OCI-LY3 (cell line): Measurements from ENCODE around the gene GDI1.

ENCODE experiments used
- H2AFZ ChIP-seq: fragments of 200-600, 300-600 bp; shearing (Covaris generic); 2 replicates; pipeline ENCODE4 v1.6.0; 2014; ENCODE audit warnings: antibody characterized with exemption, low read depth, low read length
- H3K27ac ChIP-seq: fragments of 200-600, 300-600 bp; sonication (generic); 2 replicates; pipeline ENCODE4 v1.5.1; 2014; ENCODE audit warnings: mild to moderate bottlenecking, low read length, moderate library complexity, mixed read lengths
- H3K27me3 ChIP-seq: fragments of 200-600, 300-600 bp; sonication (generic); 2 replicates; pipeline ENCODE4 v1.6.1; 2014; ENCODE audit warnings: low read depth, low read length, mixed read lengths
- H3K36me3 ChIP-seq: fragments of 200-600, 300-600 bp; sonication (generic); replicated peaks from 2 replicates; pipeline ENCODE3; 2014; ENCODE audit warnings: low read depth, low read length, mixed read lengths
- H3K4me1 ChIP-seq: fragments of 300-600, 200-600 bp; sonication (generic); 2 replicates; pipeline ENCODE4 v1.6.1; 2014; ENCODE audit warnings: low read length, mixed read lengths
- H3K4me2 ChIP-seq: fragments of 200-600, 300-600 bp; sonication (generic); 2 replicates; pipeline ENCODE4 v1.6.1; 2014; ENCODE audit warnings: low read length, mixed read lengths
- H3K4me3 ChIP-seq: fragments of 300-600, 200-600 bp; sonication (generic); 2 replicates; pipeline ENCODE4 v1.5.1; 2014; ENCODE audit warnings: antibody characterized with exemption, mild to moderate bottlenecking, low read length, moderate library complexity
- H3K79me2 ChIP-seq: fragments of 300-600, 200-600 bp; shearing (Covaris generic); 2 replicates; pipeline ENCODE4 v1.6.1; 2014; ENCODE audit warnings: mild to moderate bottlenecking, low read length, mixed read lengths
- H3K9ac ChIP-seq: fragments of 300-600, 200-600 bp; shearing (Covaris generic); 2 replicates; pipeline ENCODE4 v1.6.0; 2014; ENCODE audit warnings: mild to moderate bottlenecking, low read length, moderate library complexity
- H3K9me3 ChIP-seq: fragments of 200-600, 300-600 bp; shearing (Covaris generic); 2 replicates; pipeline ENCODE4 v1.6.1; 2014; ENCODE audit warnings: low read length, mixed read lengths; ENCODE audit not compliant: insufficient read depth
- H4K20me1 ChIP-seq: fragments of 200-600, 300-600 bp; sonication (generic); 2 replicates; pipeline ENCODE4 v1.6.1; 2016; ENCODE audit warnings: low read length, mixed read lengths; ENCODE audit not compliant: insufficient read depth
- EZH2phosphoT487 ChIP-seq: fragments of 200-600 bp; shearing (Covaris generic); IDR thresholded peaks from 2 replicates; pipeline ENCODE4 v1.6.1; 2018; ENCODE audit warnings: antibody characterized with exemption, mixed run types, low read depth
- TF ChIP-seq, protein P1 (sequence below): fragments of 200-600, 300-600 bp; sonication (generic); IDR thresholded peaks from 2 replicates; pipeline ENCODE4 v1.5.1; 2014; ENCODE audit warnings: antibody characterized with exemption, low read length, low read depth

Gene GDI1

DNA sequence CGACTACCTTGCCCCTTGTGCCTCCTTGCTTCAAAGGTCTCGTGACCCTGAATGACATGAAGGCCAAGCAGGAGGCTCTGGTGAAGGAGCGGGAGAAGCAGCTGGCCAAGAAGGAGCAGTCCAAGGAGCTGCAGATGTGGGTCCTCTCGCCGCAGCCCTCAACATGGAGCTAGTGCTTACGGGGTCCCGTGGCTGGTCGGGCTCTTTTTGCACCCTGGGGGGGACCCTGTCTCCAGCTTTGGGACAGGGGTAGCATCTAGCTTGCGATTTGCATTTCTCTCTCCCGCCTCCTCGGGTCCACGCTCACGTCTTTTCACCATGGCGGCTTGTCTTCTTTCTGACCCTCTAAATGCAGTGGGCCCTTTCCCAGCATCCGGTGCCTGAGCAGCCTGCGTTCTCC lies 8.8 kb downstream of the GDI1 start:
- Histone ChIP-seq H2AFZ (no peak overlapping the region), H3K36me3 (peaks cover 4% of the 10 kb centered on the region), H3K4me3 (no peak overlapping the region), H3K27ac (no peak overlapping the region), H3K79me2 (peaks cover 12% of the 10 kb centered on the region), H3K9ac (no peak overlapping the region), H3K4me1 (peaks cover 9% of the 10 kb centered on the region; the same call in 1 of the 2 replicates), H3K4me2 (no peak overlapping the region), H3K9me3 (no peaks in the 10 kb centered on the region), H4K20me1 (no peaks in the 10 kb centered on the region), H3K27me3 (no peaks in the 10 kb centered on the region)
- TF ChIP-seq EZH2phosphoT487 = no peak
- TF ChIP-seq, protein P1, sequence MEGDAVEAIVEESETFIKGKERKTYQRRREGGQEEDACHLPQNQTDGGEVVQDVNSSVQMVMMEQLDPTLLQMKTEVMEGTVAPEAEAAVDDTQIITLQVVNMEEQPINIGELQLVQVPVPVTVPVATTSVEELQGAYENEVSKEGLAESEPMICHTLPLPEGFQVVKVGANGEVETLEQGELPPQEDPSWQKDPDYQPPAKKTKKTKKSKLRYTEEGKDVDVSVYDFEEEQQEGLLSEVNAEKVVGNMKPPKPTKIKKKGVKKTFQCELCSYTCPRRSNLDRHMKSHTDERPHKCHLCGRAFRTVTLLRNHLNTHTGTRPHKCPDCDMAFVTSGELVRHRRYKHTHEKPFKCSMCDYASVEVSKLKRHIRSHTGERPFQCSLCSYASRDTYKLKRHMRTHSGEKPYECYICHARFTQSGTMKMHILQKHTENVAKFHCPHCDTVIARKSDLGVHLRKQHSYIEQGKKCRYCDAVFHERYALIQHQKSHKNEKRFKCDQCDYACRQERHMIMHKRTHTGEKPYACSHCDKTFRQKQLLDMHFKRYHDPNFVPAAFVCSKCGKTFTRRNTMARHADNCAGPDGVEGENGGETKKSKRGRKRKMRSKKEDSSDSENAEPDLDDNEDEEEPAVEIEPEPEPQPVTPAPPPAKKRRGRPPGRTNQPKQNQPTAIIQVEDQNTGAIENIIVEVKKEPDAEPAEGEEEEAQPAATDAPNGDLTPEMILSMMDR = no peak

DNA sequence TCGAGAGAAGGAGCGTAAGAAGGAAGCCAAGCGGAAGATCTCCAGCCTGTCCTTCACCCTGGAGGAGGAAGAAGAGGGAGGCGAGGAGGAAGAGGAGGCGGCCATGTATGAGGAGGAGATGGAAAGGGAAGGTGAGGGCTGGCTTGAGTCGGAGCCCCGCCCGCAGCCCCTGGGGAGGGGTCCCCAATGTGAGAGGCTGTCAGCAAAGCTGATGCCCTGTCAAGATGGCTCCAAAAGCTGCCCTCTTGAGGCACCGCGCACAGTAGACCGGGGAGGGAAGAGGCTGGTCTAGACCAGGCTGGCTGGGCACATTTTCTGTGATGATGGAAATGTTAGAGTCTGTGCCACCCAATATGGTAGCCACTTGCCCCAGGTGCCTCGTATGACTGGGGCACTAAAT lies 9.5 kb downstream of the GDI1 start:
- H4K20me1 ChIP-seq = no peaks in the 10 kb centered on the region
- no peak overlapping the region for H3K4me3 ChIP-seq
- no peak for TF ChIP-seq EZH2phosphoT487
- TF ChIP-seq, protein P1 = no peak
- H3K9ac ChIP-seq = no peak overlapping the region
- no peaks in the 10 kb centered on the region for H3K9me3 ChIP-seq
- H3K79me2 ChIP-seq = peaks cover 12% of the 10 kb centered on the region
- H3K4me1 ChIP-seq = peaks cover 9% of the 10 kb centered on the region; the same call in 1 of the 2 replicates
- no peak overlapping the region for H3K27ac ChIP-seq
- H3K36me3 ChIP-seq = peaks cover 4% of the 10 kb centered on the region
- H2AFZ ChIP-seq = no peak overlapping the region
- no peaks in the 10 kb centered on the region for H3K27me3 ChIP-seq
- no peak overlapping the region for H3K4me2 ChIP-seq

DNA sequence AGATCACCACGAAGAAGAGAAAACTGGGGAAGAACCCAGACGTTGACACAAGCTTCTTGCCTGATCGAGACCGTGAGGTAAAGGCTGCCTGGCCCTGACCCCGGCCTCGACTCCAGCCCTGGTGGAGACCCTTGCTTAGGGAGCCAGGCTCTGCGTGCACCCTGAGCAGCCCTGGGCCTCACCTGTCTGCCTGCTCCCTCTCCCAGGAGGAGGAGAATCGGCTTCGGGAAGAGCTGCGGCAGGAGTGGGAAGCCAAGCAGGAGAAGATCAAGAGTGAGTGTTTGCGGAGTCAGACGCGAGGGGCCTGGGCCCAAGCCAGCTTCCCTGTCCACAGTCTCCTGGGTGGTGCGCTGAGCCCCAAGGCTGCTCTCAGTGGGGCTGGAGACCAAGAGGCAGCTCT lies 11.5 kb downstream of the GDI1 start:
- Histone ChIP-seq H4K20me1 (no peaks in the 10 kb centered on the region), H3K9ac (no peak overlapping the region), H3K9me3 (no peaks in the 10 kb centered on the region), H3K27me3 (no peaks in the 10 kb centered on the region), H3K27ac (no peak overlapping the region), H3K4me1 (peaks cover 7% of the 10 kb centered on the region; the same call in 1 of the 2 replicates), H3K4me2 (no peak overlapping the region), H2AFZ (no peak overlapping the region), H3K36me3 (peaks cover 4% of the 10 kb centered on the region), H3K4me3 (no peak overlapping the region), H3K79me2 (peaks cover 12% of the 10 kb centered on the region)
- TF ChIP-seq, protein P1 = no peak
- TF ChIP-seq EZH2phosphoT487 = no peak

DNA sequence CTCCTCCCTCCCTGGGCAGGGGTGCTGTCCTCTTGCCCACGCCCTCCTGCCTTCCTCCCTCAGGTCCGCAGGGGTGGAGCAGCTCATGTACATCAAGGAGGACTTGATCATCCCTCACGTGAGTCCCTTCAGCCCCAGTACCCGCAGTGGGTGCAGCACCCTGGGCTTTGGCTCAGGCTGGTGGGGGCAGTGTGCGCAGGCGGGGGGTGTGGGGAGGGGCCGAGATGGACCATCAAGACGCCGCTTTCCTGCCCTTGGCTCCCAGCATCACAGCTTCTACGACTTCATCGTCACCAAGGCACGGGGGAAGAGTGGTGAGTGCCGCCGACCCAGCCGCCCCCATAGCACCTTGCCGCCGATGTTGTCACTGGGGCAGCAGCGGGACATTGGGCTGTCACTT lies 12.7 kb downstream of the GDI1 start:
- Histone ChIP-seq H4K20me1 (no peaks in the 10 kb centered on the region), H3K9me3 (no peaks in the 10 kb centered on the region), H3K4me3 (no peak overlapping the region), H2AFZ (no peak overlapping the region), H3K27me3 (no peaks in the 10 kb centered on the region), H3K27ac (no peak overlapping the region), H3K79me2 (peaks cover 8% of the 10 kb centered on the region), H3K4me2 (no peak overlapping the region), H3K36me3 (peaks cover 4% of the 10 kb centered on the region), H3K4me1 (peaks cover 5% of the 10 kb centered on the region; the same call in 1 of the 2 replicates), H3K9ac (no peak overlapping the region)
- TF ChIP-seq, protein P1 = no peak
- no peak for TF ChIP-seq EZH2phosphoT487
